GM12878 (cell line): ENCODE results near the gene CARM1. TPM values are rescaled to one million over a fixed set of nuclear protein-coding genes. Genes with fewer than 3 reads are reported as not detected.

Experiments
- ATAC-seq: fragments of 200-7000 bp; cut with Tn5 transposase; 3 replicates; pipeline ENCODE4 v1.9.1; 2020; ENCODE audit warnings: mild to moderate bottlenecking, moderate library complexity
- BruUV-seq: library from RNA; stranded (reverse); fragments of 400-500 nt; replicated peaks from 2 replicates; lab custom pipeline; 2021; lab: Mats Ljungman, UMichigan
- CTCF ChIA-PET: fragments of 300-600 bp; sonication (Branson Sonifier 250); formaldehyde crosslinking; extraction: SDS; loops from one replicate; lab custom pipeline; 2021; ENCODE audit warnings: inconsistent platforms; lab: Yijun Ruan, JAX
- POLR2A ChIA-PET: fragments of 350-600 bp; formaldehyde crosslinking; extraction: SDS; loops from one replicate; lab custom pipeline; 2021; ENCODE audit warnings: inconsistent platforms; lab: Charles Lee
- RAD21 ChIA-PET: fragments of 300-600 bp; sonication (Branson Sonifier 250); formaldehyde crosslinking; loops from one replicate; lab custom pipeline; 2023; ENCODE audit warnings: antibody characterized with exemption; ENCODE audit not compliant: unreplicated experiment; lab: Charles Lee
- SMC1A ChIA-PET: fragments of 300-600 bp; sonication (Branson Sonifier 250); formaldehyde crosslinking; loops from one replicate; lab custom pipeline; 2023; ENCODE audit not compliant: unreplicated experiment, uncharacterized antibody; lab: Charles Lee
- DNase-seq: peaks from one replicate; pipeline ENCODE4 v3.0.0-alpha.2; 2011; ENCODE audit warnings: low read depth, low spot score
- FAIRE-seq: peaks from 3 replicates; lab custom pipeline; 2011; peaks lifted over from hg19 to GRCh38; lab: Jason Lieb, UNC
- H2AFZ ChIP-seq: 2 replicates; pipeline ENCODE4 v1.6.0; 2011; ENCODE audit warnings: low read depth, low read length, control low read depth; ENCODE audit not compliant: control insufficient read depth
- H3K27ac ChIP-seq: 2 replicates; pipeline ENCODE4 v1.5.1; 2011; ENCODE audit warnings: control low read depth; ENCODE audit not compliant: control insufficient read depth, insufficient read depth
- H3K27me3 ChIP-seq, 2 experiments: replicated peaks in 1 of 2; 2 replicates each; pipeline versions ENCODE4 v1.6.0 to v1.6.1; 2011; ENCODE audit warnings: low read length in 1 of 2; ENCODE audit not compliant: control insufficient read depth in 2 of 2, insufficient read depth in 2 of 2
- H3K36me3 ChIP-seq, 2 experiments: 2 replicates each; pipeline ENCODE4 v1.5.1; 2011; ENCODE audit warnings: low read length in 1 of 2; ENCODE audit not compliant: control insufficient read depth in 2 of 2, insufficient read depth in 2 of 2
- H3K4me1 ChIP-seq: 2 replicates; pipeline ENCODE4 v1.6.1; 2011; ENCODE audit warnings: mild to moderate bottlenecking, low read length, moderate library complexity, mixed read lengths; ENCODE audit not compliant: control insufficient read depth, insufficient read depth
- H3K4me2 ChIP-seq: 2 replicates; pipeline ENCODE4 v1.6.0; 2011; ENCODE audit warnings: control low read depth; ENCODE audit not compliant: control insufficient read depth, insufficient read depth
- H3K4me3 ChIP-seq: fragments of 200-600 bp; sonication (generic); 2 replicates; pipeline ENCODE4 v1.5.1; 2016
- H3K79me2 ChIP-seq: 2 replicates; pipeline ENCODE4 v1.6.0; 2011; ENCODE audit warnings: low read length; ENCODE audit not compliant: control insufficient read depth, insufficient read depth
- H3K9ac ChIP-seq: 2 replicates; pipeline ENCODE4 v1.8.0; 2011; ENCODE audit warnings: low read length, control low read depth, mixed read lengths; ENCODE audit not compliant: control insufficient read depth, insufficient read depth
- H3K9me3 ChIP-seq: replicated peaks from 3 replicates; pipeline ENCODE4 v1.5.1; 2011; ENCODE audit warnings: mild to moderate bottlenecking, low read length; ENCODE audit not compliant: control insufficient read depth, insufficient read depth
- H4K20me1 ChIP-seq: 2 replicates; pipeline ENCODE4 v1.6.0; 2011; ENCODE audit not compliant: control insufficient read depth, insufficient read depth
- EED ChIP-seq: sonication (generic); IDR thresholded peaks from 2 replicates; pipeline ENCODE4 v1.6.1; 2016; ENCODE audit warnings: antibody characterized with exemption, low read depth
- ELK1 ChIP-seq: IDR thresholded peaks from 2 replicates; pipeline ENCODE4 v1.6.1; 2012; ENCODE audit warnings: low read depth, low read length, improper control_type of control experiment
- HDAC2 ChIP-seq: fragments of 200-600 bp; sonication (generic); IDR thresholded peaks from 2 replicates; pipeline ENCODE4 v1.6.1; 2017
- PRDM15 ChIP-seq: fragments of 450-650 bp; formaldehyde crosslinking; IDR thresholded peaks from 2 replicates; pipeline ENCODE4 v1.4.0; 2020; ENCODE audit warnings: mild to moderate bottlenecking, moderate library complexity
- WGBS: methylation state at CpG from one replicate; pipeline ENCODE4 v1.1.6; 2016; ENCODE audit warnings: low lambda C conversion rate; ENCODE audit not compliant: insufficient replicate concordance, insufficient coverage; ENCODE audit errors: missing lambda C conversion rate; 5-methylcytosine and 5-hydroxymethylcytosine counted together
- in situ Hi-C: fragments of 300-500 bp; cut with MboI; formaldehyde crosslinking; loops from 9 replicates; pipeline ENCODE4 v1.14.3; 2018; ENCODE audit warnings: mixed read lengths
- intact Hi-C: fragments of 100-400 bp; cut with micrococcal nuclease; formaldehyde crosslinking; loops from one replicate; pipeline ENCODE4 v1.14.2; 2022; ENCODE audit not compliant: unreplicated experiment
- polyA plus RNA-seq, 11 experiments: library from polyadenylated mRNA; depleted of rRNA in 4 of 11; unstranded in 6 of 11; stranded (reverse) in 5 of 11; fragments of >200 nt; fragmentation: Nextera tagmentation in 4 of 11; fragmentation: Illumina TruSeq in 1 of 11; extraction: Ambion mirVana in 4 of 11; extraction: Trizol in 1 of 11; gene quantifications; 1 replicate in 1 of 11; 2 replicates in 10 of 11; pipeline versions ENCODE4 v1.2.1 to v1.2.3, GENCODE V29; 2011 to 2016; ENCODE audit warnings: inconsistent platforms in 2 of 11, missing spikeins in 2 of 11, low read depth in 1 of 11
- total RNA-seq, 4 experiments: library from RNA; depleted of rRNA in 3 of 4; stranded (reverse); fragments of >200 nt in 3 of 4; fragmentation: Illumina TruSeq in 1 of 4; extraction: Trizol in 1 of 4; gene quantifications; 2 replicates each; pipeline versions ENCODE4 v1.2.1 to v1.2.3, GENCODE V29; 2013 to 2021

CARM1 gene
- total and polyA plus RNA-seq, 10 of the 15 experiments (the other 5 are each of a cell fraction or from before 2014, with no cell fraction given), result 0.45 to 116 (median 39.7) TPM

GRCh38 chr19:10881403-10882107 is 10.2 kb downstream of the CARM1 start:
- intact Hi-C loops (no loop called here), in situ Hi-C loops (no loop called here)
- Histone ChIP-seq H3K9ac (no peak overlapping the region), H3K4me2 (no peak overlapping the region), H3K36me3 (peaks cover 9 to 17% of the 10 kb centered on the region in 2 experiments), H2AFZ (no peak overlapping the region), H3K4me1 (peaks cover 35% of the 10 kb centered on the region), H4K20me1 (no peaks in the 10 kb centered on the region; the same call in 1 of the 2 replicates), H3K4me3 (no peak overlapping the region)
- ATAC-seq, result no peak
- CTCF ChIA-PET, result interaction anchor here (1.1 to 1.8 kb wide), 3 partner anchors 9 to 55 kb away, joined by 3 to 4 read pairs (median 4); no protein-coding TSS in a partner anchor
- POLR2A ChIA-PET, result interaction anchor here (0.6 kb wide), 1 partner anchor 9 kb away, joined by 4 read pairs; no protein-coding TSS in a partner anchor
- no peak for TF ChIP-seq EED
- TF ChIP-seq HDAC2, result no peak
- no peak for TF ChIP-seq ELK1
- TF ChIP-seq PRDM15 (CRISPR knock-in tag), result no peak
- TF ChIP-seq, all 136 proteins: peak for 0
- no TSS peak for BruUV-seq
- SMC1A ChIA-PET, result interaction anchor here (1.0 kb wide), 1 partner anchor 9 kb away, joined by 3 read pairs; no protein-coding TSS in a partner anchor
- DNase-seq, result no peak
- no peak for FAIRE-seq
- 87% methylated on average over 14 of the region's 14 CpGs for WGBS
- RAD21 ChIA-PET, result interaction anchor here (1.3 kb wide), 1 partner anchor 54 kb away, joined by 3 read pairs; no protein-coding TSS in a partner anchor
- H3K27ac ChIP-seq, result no peak overlapping the region
- H3K27me3 ChIP-seq, result no peaks in the 10 kb centered on the region
- peaks cover 78% of the 10 kb centered on the region for H3K79me2 ChIP-seq
- no peaks in the 10 kb centered on the region for H3K9me3 ChIP-seq
